Endodermal cell (in vitro differentiated cells): ENCODE measurements around the gene CACNB1. TPM values are rescaled to one million over a fixed set of nuclear protein-coding genes. Genes with fewer than 3 reads are reported as not detected.

Source experiments
- DNase-seq: peaks from one replicate; pipeline ENCODE4 v3.0.0-alpha.2; 2017
- H3K27ac ChIP-seq: 2 replicates; pipeline ENCODE4 v1.5.1; 2013; ENCODE audit warnings: mild to moderate bottlenecking, low read depth, low read length, moderate library complexity
- H3K27me3 ChIP-seq: 2 replicates; pipeline ENCODE4 v1.6.1; 2013; ENCODE audit warnings: mild to moderate bottlenecking, low read length, moderate library complexity; ENCODE audit not compliant: insufficient read depth, control insufficient read depth, poor library complexity, severe bottlenecking
- H3K36me3 ChIP-seq: 2 replicates; pipeline ENCODE4 v1.7.0; 2013; ENCODE audit warnings: mild to moderate bottlenecking, low read length, moderate library complexity; ENCODE audit not compliant: control insufficient read depth, insufficient read depth
- H3K4me1 ChIP-seq: one replicate; pipeline ENCODE4 v1.7.0; 2013; ENCODE audit warnings: low read length; ENCODE audit not compliant: control insufficient read depth, insufficient read depth
- H3K4me3 ChIP-seq: 2 replicates; pipeline ENCODE4 v1.5.1; 2013; ENCODE audit warnings: mild to moderate bottlenecking, low read length, moderate library complexity
- H3K9ac ChIP-seq: 2 replicates; pipeline ENCODE4 v1.6.1; 2013; ENCODE audit warnings: mild to moderate bottlenecking, low read length, moderate library complexity; ENCODE audit not compliant: poor library complexity, severe bottlenecking; ENCODE audit errors: extremely low read depth
- H3K9me3 ChIP-seq: 2 replicates; pipeline ENCODE4 v1.6.1; 2013; ENCODE audit warnings: mild to moderate bottlenecking, low read length, moderate library complexity; ENCODE audit not compliant: control insufficient read depth
- H3K27ac Mint-ChIP-seq: 2 replicates; pipeline ENCODE4 v1.8.0; 2020; ENCODE audit warnings: mixed read lengths
- H3K27me3 Mint-ChIP-seq: 2 replicates; pipeline ENCODE4 v1.8.0; 2021; ENCODE audit warnings: mild to moderate bottlenecking, mixed read lengths; ENCODE audit not compliant: insufficient read depth
- H3K36me3 Mint-ChIP-seq: 2 replicates; pipeline ENCODE4 v1.8.0; 2020; ENCODE audit warnings: low read depth, mixed read lengths
- H3K4me1 Mint-ChIP-seq: 2 replicates; pipeline ENCODE4 v1.8.0; 2020; ENCODE audit warnings: mixed read lengths
- H3K4me3 Mint-ChIP-seq: 2 replicates; pipeline ENCODE4 v1.8.0; 2020; ENCODE audit warnings: mild to moderate bottlenecking, moderate library complexity, mixed read lengths
- H3K9me3 Mint-ChIP-seq: 2 replicates; pipeline ENCODE4 v1.8.0; 2020; ENCODE audit warnings: mild to moderate bottlenecking, mixed read lengths
- CTCF ChIP-seq: fragments of 200-600 bp; sonication (generic); conservative IDR thresholded peaks from 2 replicates; pipeline ENCODE4 v1.5.0; 2021; ENCODE audit warnings: antibody characterized with exemption, mild to moderate bottlenecking
- WGBS, 2 experiments: methylation state at CpG; one replicate each; pipeline versions ENCODE4 v1.1.5 to v1.1.7; 2013; ENCODE audit warnings: missing lambda C conversion rate in 2 of 2, mixed read lengths in 1 of 2; ENCODE audit not compliant: insufficient coverage in 1 of 2, insufficient read length in 1 of 2; 5-methylcytosine and 5-hydroxymethylcytosine counted together
- total RNA-seq, 2 donors: library from RNA; stranded (reverse); fragmentation: NEBNext Ultra II Directional in 1 of 2; extraction: Animal tissue kit (Norgen Biotek cat#: 25700) in 1 of 2; gene quantifications; 2 replicates in 1 of 2; 3 replicates in 1 of 2; pipeline ENCODE4 v1.2.1, GENCODE V29; 2021

The CACNB1 gene
- total RNA-seq, 2 donors from 2014 or later = 12.2 to 13.2 TPM

- H3K27me3 Mint-ChIP-seq = no peaks in the 10 kb centered on the region
- DNase-seq = no peak
- H3K9me3 Mint-ChIP-seq = no peaks in the 10 kb centered on the region
- Histone ChIP-seq H3K4me3 (no peak overlapping the region), H3K27ac (no peak overlapping the region), H3K9me3 (no peaks in the 10 kb centered on the region), H3K4me1 (no peaks in the 10 kb centered on the region), H3K27me3 (no peaks in the 10 kb centered on the region), H3K36me3 (peaks cover 18% of the 10 kb centered on the region), H3K9ac (no peak overlapping the region)
- H3K36me3 Mint-ChIP-seq = peaks cover 24% of the 10 kb centered on the region
- H3K4me3 Mint-ChIP-seq = no peak overlapping the region
- no peak overlapping the region for H3K27ac Mint-ChIP-seq
- peaks cover 11% of the 10 kb centered on the region for H3K4me1 Mint-ChIP-seq
- 93 to 98% methylated on average over 6 to 9 of the region's 9 CpGs for WGBS, 2 experiments
- TF ChIP-seq CTCF = no peak
Measured at GRCh38 chr17:39191750-39192510, 5.5 kb downstream of the CACNB1 start.

GRCh38 chr17:39187152-39187830 lies 10.2 kb downstream of the CACNB1 start:
- Mint-ChIP-seq H3K9me3 (no peaks in the 10 kb centered on the region), H3K27me3 (no peaks in the 10 kb centered on the region), H3K27ac (no peak overlapping the region), H3K4me1 (no peaks in the 10 kb centered on the region), H3K4me3 (no peak overlapping the region), H3K36me3 (peaks cover 31% of the 10 kb centered on the region)
- no peak overlapping the region for H3K27ac ChIP-seq
- no peak overlapping the region for H3K4me3 ChIP-seq
- 92 to 93% methylated on average over 5 to 9 of the region's 9 CpGs for WGBS, 2 experiments
- DNase-seq = no peak
- TF ChIP-seq CTCF = no peak
- no peaks in the 10 kb centered on the region for H3K9me3 ChIP-seq
- no peaks in the 10 kb centered on the region for H3K27me3 ChIP-seq
- peaks cover 18% of the 10 kb centered on the region for H3K36me3 ChIP-seq
- no peaks in the 10 kb centered on the region for H3K4me1 ChIP-seq
- H3K9ac ChIP-seq = no peak overlapping the region

DNA sequence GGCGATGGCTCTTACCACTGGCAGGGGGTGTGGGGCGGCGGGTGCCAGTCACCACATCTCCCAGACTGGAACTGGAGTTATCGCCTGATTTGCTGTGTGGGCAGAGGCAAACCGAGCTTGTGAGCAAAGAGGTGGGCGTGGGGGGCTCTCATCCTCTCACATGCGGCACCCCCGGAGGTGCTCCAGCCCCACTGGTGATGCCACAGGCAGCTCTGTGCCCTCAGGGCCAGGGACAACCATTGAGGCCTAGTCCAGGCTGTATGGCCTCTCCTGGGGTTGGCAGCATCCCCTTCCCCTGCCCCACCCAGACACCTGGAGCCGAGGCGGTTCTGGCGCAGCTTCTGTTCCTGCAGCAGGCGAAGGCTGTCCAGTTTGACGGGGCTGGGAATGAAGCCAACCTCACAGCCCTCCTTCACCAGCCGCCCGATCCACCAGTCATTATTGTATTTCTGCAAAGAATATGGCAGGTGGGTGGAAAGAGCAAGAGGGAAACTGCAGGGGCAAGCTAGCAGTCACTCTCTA lies 10.9 kb downstream of the CACNB1 start:
- Mint-ChIP-seq H3K9me3 (no peaks in the 10 kb centered on the region), H3K27me3 (no peaks in the 10 kb centered on the region), H3K36me3 (peaks cover 29% of the 10 kb centered on the region), H3K4me3 (no peak overlapping the region), H3K4me1 (no peaks in the 10 kb centered on the region), H3K27ac (no peak overlapping the region)
- no peak for TF ChIP-seq CTCF
- Histone ChIP-seq H3K36me3 (peaks cover 18% of the 10 kb centered on the region), H3K4me1 (no peaks in the 10 kb centered on the region), H3K27me3 (no peaks in the 10 kb centered on the region), H3K9ac (no peak overlapping the region), H3K4me3 (no peak overlapping the region), H3K27ac (no peak overlapping the region), H3K9me3 (no peaks in the 10 kb centered on the region)
- 91% methylated on average over 9 to 15 of the region's 15 CpGs for WGBS, 2 experiments
- no peak for DNase-seq
